GM23338 (cell line): ENCODE data around the gene KIR2DL4. TPM values are rescaled to one million over a fixed set of nuclear protein-coding genes. Genes with fewer than 3 reads are reported as not detected.

Experiments used
- ATAC-seq: fragments of 200-7000 bp; cut with Tn5 transposase; 3 replicates; pipeline ENCODE4 v1.9.1; 2020
- DNase-seq: peaks from one replicate; pipeline ENCODE4 v3.0.0-alpha.2; 2015; ENCODE audit warnings: low spot score
- H2AFZ ChIP-seq: fragments of 200-600 bp; sonication (generic); 2 replicates; pipeline ENCODE4 v1.8.0; 2016; ENCODE audit warnings: antibody characterized with exemption, mild to moderate bottlenecking, moderate library complexity
- H3F3A ChIP-seq: fragments of 200-600 bp; sonication (generic); replicated peaks from 2 replicates; pipeline ENCODE4 v1.8.0; 2017; ENCODE audit warnings: antibody characterized with exemption, mixed run types, low read depth
- H3K27ac ChIP-seq: fragments of 200-600 bp; sonication (generic); 2 replicates; pipeline ENCODE4 v1.6.1; 2016; ENCODE audit warnings: low read depth
- H3K27me3 ChIP-seq: fragments of 200-600 bp; sonication (generic); 2 replicates; pipeline ENCODE4 v1.8.0; 2016; ENCODE audit warnings: mild to moderate bottlenecking, mixed run types, moderate library complexity; ENCODE audit not compliant: insufficient read depth
- H3K36me3 ChIP-seq: fragments of 200-600 bp; sonication (generic); 2 replicates; pipeline ENCODE4 v1.8.0; 2016; ENCODE audit warnings: mild to moderate bottlenecking; ENCODE audit not compliant: insufficient read depth
- H3K4me1 ChIP-seq: fragments of 200-600 bp; sonication (generic); 2 replicates; pipeline ENCODE4 v1.8.0; 2016; ENCODE audit warnings: mild to moderate bottlenecking, moderate library complexity; ENCODE audit not compliant: insufficient read depth
- H3K4me2 ChIP-seq: fragments of 200-600 bp; sonication (generic); 2 replicates; pipeline ENCODE4 v1.7.1; 2017; ENCODE audit warnings: mixed run types
- H3K4me3 ChIP-seq: fragments of 200-600 bp; sonication (generic); 2 replicates; pipeline ENCODE4 v1.6.1; 2016; ENCODE audit warnings: mixed run types
- H3K79me2 ChIP-seq: fragments of 200-600 bp; sonication (generic); replicated peaks from 2 replicates; pipeline ENCODE4 v1.8.0; 2017; ENCODE audit warnings: mild to moderate bottlenecking; ENCODE audit not compliant: insufficient read depth
- H3K9me2 ChIP-seq: fragments of 200-600 bp; sonication (generic); 2 replicates; pipeline ENCODE4 v1.8.0; 2017; ENCODE audit not compliant: insufficient read depth
- H4K20me1 ChIP-seq: fragments of 200-600 bp; sonication (generic); replicated peaks from 2 replicates; pipeline ENCODE4 v1.8.0; 2017; ENCODE audit warnings: mild to moderate bottlenecking; ENCODE audit not compliant: insufficient read depth
- H3K27ac Mint-ChIP-seq: 2 replicates; pipeline ENCODE4 v1.8.0; 2020; ENCODE audit warnings: inconsistent platforms, mild to moderate bottlenecking, moderate library complexity, mixed read lengths
- H3K27me3 Mint-ChIP-seq: 3 replicates; pipeline ENCODE4 v1.8.0; 2022; ENCODE audit warnings: low read depth, mild to moderate bottlenecking, moderate library complexity, mixed read lengths, inconsistent platforms; ENCODE audit not compliant: insufficient read depth, poor library complexity
- H3K36me3 Mint-ChIP-seq: 3 replicates; pipeline ENCODE4 v1.8.0; 2021; ENCODE audit warnings: low read depth, mild to moderate bottlenecking, inconsistent platforms, moderate library complexity, mixed read lengths
- H3K4me1 Mint-ChIP-seq: 3 replicates; pipeline ENCODE4 v1.8.0; 2020; ENCODE audit warnings: mild to moderate bottlenecking, inconsistent platforms, mixed read lengths
- H3K4me3 Mint-ChIP-seq: 3 replicates; pipeline ENCODE4 v1.8.0; 2021; ENCODE audit warnings: moderate library complexity, mild to moderate bottlenecking, inconsistent platforms, mixed read lengths
- H3K9me3 Mint-ChIP-seq: 3 replicates; pipeline ENCODE4 v1.8.0; 2020; ENCODE audit warnings: moderate library complexity, mild to moderate bottlenecking, inconsistent platforms, mixed read lengths
- CREB1 ChIP-seq: fragments of 250-450 bp; sonication (Bioruptor Pico); IDR thresholded peaks from 2 replicates; pipeline ENCODE4 v1.5.0; 2020; ENCODE audit warnings: low read depth, mild to moderate bottlenecking, moderate library complexity
- CTCF ChIP-seq, 2 experiments: fragments of 200-600 bp in 1 of 2; sonication (generic) in 1 of 2; conservative IDR thresholded peaks; 2 replicates each; pipeline versions ENCODE4 v1.5.1 to v1.6.1; 2016 to 2017; ENCODE audit warnings: antibody characterized with exemption in 2 of 2, low read depth in 2 of 2, mild to moderate bottlenecking in 2 of 2, moderate library complexity in 1 of 2
- ETS1 ChIP-seq: IDR thresholded peaks from 2 replicates; pipeline ENCODE4 v1.6.1; 2016; ENCODE audit warnings: antibody characterized with exemption
- EZH2 ChIP-seq: fragments of 200-600 bp; sonication (generic); IDR thresholded peaks from one replicate; pipeline ENCODE4 v1.8.0; 2017; ENCODE audit warnings: antibody characterized with exemption, mild to moderate bottlenecking, low read depth; ENCODE audit not compliant: unreplicated experiment
- EZH2phosphoT487 ChIP-seq: fragments of 200-600 bp; sonication (generic); IDR thresholded peaks from one replicate; pipeline ENCODE4 v1.8.1; 2018; ENCODE audit warnings: antibody characterized with exemption; ENCODE audit not compliant: unreplicated experiment
- JUNB ChIP-seq: IDR thresholded peaks from one replicate; pipeline ENCODE4 v1.6.1; 2016; ENCODE audit warnings: antibody characterized with exemption; ENCODE audit not compliant: unreplicated experiment
- NANOG ChIP-seq: IDR thresholded peaks from 2 replicates; pipeline ENCODE4 v1.6.1; 2016; ENCODE audit warnings: antibody characterized with exemption, borderline replicate concordance
- POLR2AphosphoS5 ChIP-seq: IDR thresholded peaks from 2 replicates; pipeline ENCODE4 v1.6.1; 2016; ENCODE audit warnings: antibody characterized with exemption, low read depth
- REST ChIP-seq: IDR thresholded peaks from one replicate; pipeline ENCODE4 v1.6.1; 2018; ENCODE audit warnings: antibody characterized with exemption; ENCODE audit not compliant: unreplicated experiment
- STAT1 ChIP-seq: IDR thresholded peaks from one replicate; pipeline ENCODE4 v1.6.1; 2016; ENCODE audit warnings: antibody characterized with exemption; ENCODE audit not compliant: unreplicated experiment
- ZNF114 ChIP-seq: fragments of 250-450 bp; sonication (Bioruptor Pico); IDR thresholded peaks from 2 replicates; pipeline ENCODE4 v1.5.0; 2020; ENCODE audit warnings: mild to moderate bottlenecking, moderate library complexity
- ZNF331 ChIP-seq: fragments of 250-450 bp; sonication (Bioruptor Pico); IDR thresholded peaks from 2 replicates; pipeline ENCODE4 v1.5.0; 2020; ENCODE audit warnings: low read depth, mild to moderate bottlenecking, moderate library complexity
- ZNF462 ChIP-seq: fragments of 250-450 bp; sonication (Bioruptor Pico); IDR thresholded peaks from 2 replicates; pipeline ENCODE4 v1.5.0; 2020; ENCODE audit warnings: mild to moderate bottlenecking, moderate library complexity
- polyA plus RNA-seq: library from polyadenylated mRNA; unstranded; fragments of >200 nt; fragmentation: Nextera tagmentation; extraction: Ambion mirVana; gene quantifications from 2 replicates; pipeline ENCODE4 v1.2.1, GENCODE V29; 2016
- total RNA-seq: library from RNA; depleted of rRNA; stranded (reverse); fragments of >200 nt; shearing (Covaris generic); gene quantifications from 2 replicates; pipeline ENCODE4 v1.2.3, GENCODE V29; 2014

The KIR2DL4 gene
- total and polyA plus RNA-seq, 2 experiments from 2014 or later = not detected

GRCh38 chr19:54792814-54793213, 10.6 kb upstream of the KIR2DL4 start:
- no peak overlapping the region for H3K4me3 Mint-ChIP-seq
- no peak for ATAC-seq

More at GRCh38 chr19:54792814-54793213, 10.6 kb upstream of the KIR2DL4 start:
- H3K27me3 ChIP-seq = no peaks in the 10 kb centered on the region
- no peak overlapping the region for H2AFZ ChIP-seq
- H3K9me2 ChIP-seq = no peaks in the 10 kb centered on the region
- H3K4me1 ChIP-seq = no peaks in the 10 kb centered on the region
- H3K27ac Mint-ChIP-seq = no peak overlapping the region
- H3F3A ChIP-seq = no peaks in the 10 kb centered on the region
- no peak overlapping the region for H3K4me2 ChIP-seq
- no peaks in the 10 kb centered on the region for H4K20me1 ChIP-seq
- H3K79me2 ChIP-seq = no peaks in the 10 kb centered on the region
- H3K4me3 ChIP-seq = no peak overlapping the region
- H3K27ac ChIP-seq = no peak overlapping the region
- no peak for DNase-seq
- no peaks in the 10 kb centered on the region; the same call in 1 of the 2 replicates for H3K36me3 ChIP-seq
- no peaks in the 10 kb centered on the region; the same call in 2 of the 3 replicates for H3K4me1 Mint-ChIP-seq
- no peak for TF ChIP-seq JUNB
- TF ChIP-seq ZNF462 (CRISPR knock-in tag) = no peak
- no peak for TF ChIP-seq ZNF114 (CRISPR knock-in tag)
- no peak for TF ChIP-seq EZH2phosphoT487
- no peak for TF ChIP-seq CTCF (conservative IDR thresholded peaks at IDR 0.05; ENCODE audit: low read depth in 2 of 2)
- TF ChIP-seq STAT1 = no peak
- no peak for TF ChIP-seq POLR2AphosphoS5
- TF ChIP-seq EZH2 = no peak
- no peak for TF ChIP-seq NANOG
- no peak for TF ChIP-seq REST
- TF ChIP-seq ZNF331 (CRISPR knock-in tag) = no peak
- no peak for TF ChIP-seq ETS1
- no peak for TF ChIP-seq CREB1 (CRISPR knock-in tag)
- peaks cover 43% of the 10 kb centered on the region; the same call in 2 of the 3 replicates for H3K9me3 Mint-ChIP-seq
- peaks cover 31% of the 10 kb centered on the region for H3K36me3 Mint-ChIP-seq
- H3K27me3 Mint-ChIP-seq = peaks cover 8% of the 10 kb centered on the region
